HUES64 (cell line): ENCODE measurements around the gene DKK3.

ENCODE experiments used
- H3K27ac ChIP-seq: 2 replicates; pipeline ENCODE4 v1.7.0; 2013; ENCODE audit warnings: low read depth, low read length, inconsistent platforms
- H3K27me3 ChIP-seq: 2 replicates; pipeline ENCODE4 v1.6.1; 2013; ENCODE audit warnings: mild to moderate bottlenecking, low read length; ENCODE audit not compliant: insufficient read depth
- H3K36me3 ChIP-seq: 2 replicates; pipeline ENCODE4 v1.6.1; 2013; ENCODE audit warnings: mild to moderate bottlenecking, low read length; ENCODE audit not compliant: insufficient read depth
- H3K4me1 ChIP-seq: 2 replicates; pipeline ENCODE4 v1.6.1; 2013; ENCODE audit warnings: mild to moderate bottlenecking, low read length, moderate library complexity; ENCODE audit not compliant: insufficient read depth
- H3K4me3 ChIP-seq: 2 replicates; pipeline ENCODE4 v1.5.1; 2013; ENCODE audit warnings: mild to moderate bottlenecking, low read length, moderate library complexity
- H3K9ac ChIP-seq: 2 replicates; pipeline ENCODE4 v1.6.1; 2013; ENCODE audit warnings: mild to moderate bottlenecking, low read depth, low read length
- H3K9me3 ChIP-seq: 2 replicates; pipeline ENCODE4 v1.6.1; 2013; ENCODE audit warnings: low read depth, low read length; ENCODE audit not compliant: insufficient read depth
- WGBS: fragments of 150-250, 120-280 bp; methylation state at CpG from one replicate; pipeline ENCODE4 v1.1.7; 2013; ENCODE audit warnings: missing lambda C conversion rate; 5-methylcytosine and 5-hydroxymethylcytosine counted together

Gene DKK3

GRCh38 chr11:11948242-11948947, 60.0 kb downstream of the DKK3 start:
- 91% methylated on average over 1 of the region's 2 CpGs for WGBS
- Histone ChIP-seq H3K4me3 (no peak overlapping the region), H3K9me3 (no peaks in the 10 kb centered on the region), H3K9ac (no peak overlapping the region), H3K27ac (no peak overlapping the region), H3K27me3 (no peaks in the 10 kb centered on the region), H3K36me3 (peaks cover 81% of the 10 kb centered on the region), H3K4me1 (no peaks in the 10 kb centered on the region)

- no peaks in the 10 kb centered on the region for H3K9me3 ChIP-seq
- peaks cover 81% of the 10 kb centered on the region for H3K36me3 ChIP-seq
- no peak overlapping the region for H3K27ac ChIP-seq
- no peaks in the 10 kb centered on the region for H3K4me1 ChIP-seq
- H3K27me3 ChIP-seq: no peaks in the 10 kb centered on the region
- no peak overlapping the region for H3K9ac ChIP-seq
- H3K4me3 ChIP-seq: no peak overlapping the region
- 96% methylated on average over 4 of the region's 4 CpGs for WGBS
These were observed 60.6 kb downstream of the DKK3 start for GRCh38 chr11:11947825-11948224.

DNA sequence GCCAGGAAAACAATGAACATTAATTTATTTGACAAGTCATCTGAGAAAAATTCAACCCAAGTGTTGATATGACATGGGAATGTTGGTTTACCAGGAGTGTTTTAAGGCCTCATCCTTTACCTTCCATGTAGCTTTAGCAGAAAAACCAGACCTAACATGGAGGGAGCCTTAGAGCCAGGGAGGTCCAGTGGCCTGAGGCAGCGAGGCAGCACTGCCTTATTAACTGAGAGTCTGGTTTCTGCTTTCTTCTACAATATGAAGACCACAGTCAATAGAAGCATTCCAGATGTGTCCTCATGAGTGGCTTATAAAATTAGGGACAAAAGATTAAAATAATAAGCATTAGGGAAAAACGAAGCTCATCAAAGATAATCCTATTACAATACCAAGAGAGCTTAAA, 61.5 kb downstream of the DKK3 start:
- Histone ChIP-seq H3K9ac (no peak overlapping the region), H3K27ac (no peak overlapping the region), H3K9me3 (no peaks in the 10 kb centered on the region), H3K4me3 (no peak overlapping the region), H3K27me3 (no peaks in the 10 kb centered on the region), H3K4me1 (no peaks in the 10 kb centered on the region), H3K36me3 (peaks cover 81% of the 10 kb centered on the region)
- 100% methylated on average over 1 of the region's 2 CpGs for WGBS

- no peaks in the 10 kb centered on the region for H3K27me3 ChIP-seq
- no peak overlapping the region for H3K4me3 ChIP-seq
- no peaks in the 10 kb centered on the region for H3K4me1 ChIP-seq
- 100% methylated on average over 2 of the region's 2 CpGs for WGBS
- peaks cover 81% of the 10 kb centered on the region for H3K36me3 ChIP-seq
- H3K27ac ChIP-seq: no peak overlapping the region
- no peaks in the 10 kb centered on the region for H3K9me3 ChIP-seq
- no peak overlapping the region for H3K9ac ChIP-seq
These were observed 62.2 kb downstream of the DKK3 start for GRCh38 chr11:11946180-11946579.

GRCh38 chr11:11944444-11944843, 64.0 kb downstream of the DKK3 start:
- Histone ChIP-seq H3K36me3 (peaks cover 71% of the 10 kb centered on the region), H3K27ac (no peak overlapping the region), H3K4me1 (peaks cover 13% of the 10 kb centered on the region; the same call in 1 of the 2 replicates), H3K27me3 (no peaks in the 10 kb centered on the region), H3K4me3 (no peak overlapping the region), H3K9me3 (no peaks in the 10 kb centered on the region), H3K9ac (no peak overlapping the region)
- WGBS: 100% methylated on average over 3 of the region's 5 CpGs

GRCh38 chr11:11942668-11943067, 65.8 kb downstream of the DKK3 start:
- Histone ChIP-seq H3K9me3 (no peaks in the 10 kb centered on the region), H3K27ac (no peak overlapping the region), H3K36me3 (peaks cover 73% of the 10 kb centered on the region), H3K9ac (no peak overlapping the region), H3K4me3 (no peak overlapping the region), H3K4me1 (peaks cover 13% of the 10 kb centered on the region; the same call in 1 of the 2 replicates), H3K27me3 (no peaks in the 10 kb centered on the region)
- 95% methylated on average over 3 of the region's 3 CpGs for WGBS

GRCh38 chr11:11940551-11940950, 67.9 kb downstream of the DKK3 start:
- peaks cover 13% of the 10 kb centered on the region; the same call in 1 of the 2 replicates for H3K4me1 ChIP-seq
- no peaks in the 10 kb centered on the region for H3K27me3 ChIP-seq
- H3K9ac ChIP-seq: no peak overlapping the region
- H3K9me3 ChIP-seq: no peaks in the 10 kb centered on the region
- H3K36me3 ChIP-seq: peaks cover 81% of the 10 kb centered on the region
- H3K4me3 ChIP-seq: no peak overlapping the region
- peak overlapping the region; percentile 46; the same call in 1 of the 2 replicates for H3K27ac ChIP-seq

GRCh38 chr11:11937957-11938356, 70.5 kb downstream of the DKK3 start:
- no peak overlapping the region for H3K4me3 ChIP-seq
- no peak overlapping the region for H3K27ac ChIP-seq
- peaks cover 13% of the 10 kb centered on the region; the same call in 1 of the 2 replicates for H3K4me1 ChIP-seq
- H3K36me3 ChIP-seq: peaks cover 82% of the 10 kb centered on the region
- H3K9me3 ChIP-seq: no peaks in the 10 kb centered on the region
- no peaks in the 10 kb centered on the region for H3K27me3 ChIP-seq
- no peak overlapping the region for H3K9ac ChIP-seq
- WGBS: 100% methylated on average over 1 of the region's 1 CpG

GRCh38 chr11:11937433-11937832, 71.0 kb downstream of the DKK3 start:
- Histone ChIP-seq H3K4me3 (no peak overlapping the region), H3K4me1 (peaks cover 13% of the 10 kb centered on the region; the same call in 1 of the 2 replicates), H3K36me3 (peaks cover 82% of the 10 kb centered on the region), H3K27me3 (no peaks in the 10 kb centered on the region), H3K9ac (no peak overlapping the region), H3K9me3 (no peaks in the 10 kb centered on the region), H3K27ac (no peak overlapping the region)
- WGBS: 94% methylated on average over 2 of the region's 3 CpGs

GRCh38 chr11:11935536-11935935, 72.9 kb downstream of the DKK3 start:
- Histone ChIP-seq H3K4me1 (peaks cover 8% of the 10 kb centered on the region; the same call in 1 of the 2 replicates), H3K9ac (no peak overlapping the region), H3K9me3 (no peaks in the 10 kb centered on the region), H3K27ac (no peak overlapping the region), H3K36me3 (peaks cover 74% of the 10 kb centered on the region), H3K27me3 (no peaks in the 10 kb centered on the region), H3K4me3 (no peak overlapping the region)
- 100% methylated on average over 1 of the region's 2 CpGs for WGBS

DNA sequence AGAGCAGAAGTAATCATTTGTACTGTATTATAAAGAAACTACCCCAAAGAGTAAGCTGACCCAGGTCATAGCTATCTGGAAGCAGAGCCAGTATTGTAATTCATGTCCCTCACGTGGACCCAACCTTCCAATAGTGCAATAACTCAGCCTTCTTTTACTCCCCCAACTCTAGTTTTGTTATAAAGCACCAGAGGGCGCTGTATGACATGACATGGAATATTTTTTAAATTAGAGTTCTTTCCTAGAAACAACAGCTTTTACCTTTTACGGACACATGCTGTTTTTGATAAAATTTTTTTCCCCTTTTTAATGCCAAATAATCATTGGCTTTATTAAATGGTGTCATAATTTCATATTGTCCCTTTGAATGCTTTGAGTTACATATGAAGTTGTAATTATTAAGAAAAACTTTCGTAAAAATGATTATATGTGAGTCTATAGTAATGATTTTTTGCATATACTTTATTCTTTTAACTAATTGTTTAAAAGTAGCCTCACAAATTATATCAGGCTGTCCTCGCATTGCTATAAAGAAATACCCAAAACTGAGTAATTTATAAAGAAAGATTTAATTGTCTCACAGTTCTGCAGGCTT, 76.9 kb downstream of the DKK3 start:
- H3K4me1 ChIP-seq: no peaks in the 10 kb centered on the region
- no peak overlapping the region for H3K9ac ChIP-seq
- H3K36me3 ChIP-seq: peaks cover 59% of the 10 kb centered on the region

More for the DNA sequence above, 76.9 kb downstream of the DKK3 start:
- no peaks in the 10 kb centered on the region for H3K27me3 ChIP-seq
- H3K9me3 ChIP-seq: no peaks in the 10 kb centered on the region
- H3K4me3 ChIP-seq: no peak overlapping the region
- 73% methylated on average over 3 of the region's 5 CpGs for WGBS
- H3K27ac ChIP-seq: no peak overlapping the region
